Activated CD4-positive, CD25-positive, alpha-beta regulatory T cell (primary cell): ENCODE data around the gene CLEC2D.
A peak's percentile ranks its signal among the peaks of the same experiment; 100 is the strongest.
"Not testable (repeated sequence)": the region's sequence is repeated elsewhere in the genome, so short reads cannot be mapped to it uniquely, and the experiment has no call there.

ENCODE experiments used
- DNase-seq, 4 experiments: peaks; one replicate each; lab custom pipeline; 2025; lab: John Stamatoyannopoulos, UW

CLEC2D gene

GRCh38 chr12:9669534-9669933, at the start of gene CLEC2D:
Gene CLEC2D, plus strand, starts transcription at chr12:9669713. Its CDS starts 22 bp downstream, at chr12:9669735.
- DNase-seq = peak in 1 of 4 experiments; percentile 49

GRCh38 chr12:9625019-9625418, 44.5 kb upstream of the CLEC2D start:
- no peak for DNase-seq

- DNase-seq = no peak
These were observed 43.2 kb upstream of the CLEC2D start for GRCh38 chr12:9626291-9626690.

GRCh38 chr12:9626821-9627220, 42.7 kb upstream of the CLEC2D start:
- DNase-seq = no peak

- no peak for DNase-seq
These were observed 36.7 kb upstream of the CLEC2D start for GRCh38 chr12:9632766-9633165.

GRCh38 chr12:9634177-9634803, 35.2 kb upstream of the CLEC2D start:
- peak; percentile 52 to 71 (median 60) for DNase-seq

GRCh38 chr12:9634969-9635754, 34.4 kb upstream of the CLEC2D start:
- no peak for DNase-seq

- no peak for DNase-seq
These were observed 33.2 kb upstream of the CLEC2D start for GRCh38 chr12:9636150-9636850.

GRCh38 chr12:9636851-9637206, 32.7 kb upstream of the CLEC2D start:
- no peak for DNase-seq

- no peak for DNase-seq
These were observed 29.5 kb upstream of the CLEC2D start for GRCh38 chr12:9640024-9640423.

- no peak for DNase-seq
These were observed 26.8 kb upstream of the CLEC2D start for GRCh38 chr12:9642606-9643265.

- no peak for DNase-seq
These were observed 26.2 kb upstream of the CLEC2D start for GRCh38 chr12:9643266-9643660.

GRCh38 chr12:9644985-9645551, 24.4 kb upstream of the CLEC2D start:
- DNase-seq = not testable (repeated sequence)

GRCh38 chr12:9646794-9647781, 22.4 kb upstream of the CLEC2D start:
- no peak for DNase-seq

GRCh38 chr12:9647825-9648700, 21.4 kb upstream of the CLEC2D start:
- peak; percentile 64 to 78 (median 75) for DNase-seq

GRCh38 chr12:9648701-9649531, 20.6 kb upstream of the CLEC2D start:
- no peak for DNase-seq

GRCh38 chr12:9649532-9649940, 20.0 kb upstream of the CLEC2D start:
- no peak for DNase-seq

- DNase-seq = no peak
These were observed 19.3 kb upstream of the CLEC2D start for GRCh38 chr12:9650151-9650576.

GRCh38 chr12:9651265-9651729, 18.2 kb upstream of the CLEC2D start:
- peak in 1 of 4 experiments; percentile 27 for DNase-seq
